WTC11 (cell line): Measurements from ENCODE around the gene MID1IP1.

ENCODE experiments used
- CTCF ChIP-seq: fragments of 200-600 bp; IDR thresholded peaks from 2 replicates; pipeline ENCODE4 v1.8.0; 2022; ENCODE audit warnings: antibody characterized with exemption
- E2F1 ChIP-seq: sonication (generic); formaldehyde crosslinking; IDR thresholded peaks from 2 replicates; pipeline ENCODE4 v1.8.0; 2022; ENCODE audit warnings: mild to moderate bottlenecking, missing genetic modification reagents
- USF1 ChIP-seq: sonication (generic); formaldehyde crosslinking; IDR thresholded peaks from 2 replicates; pipeline ENCODE4 v1.8.0; 2022; ENCODE audit warnings: mild to moderate bottlenecking, missing genetic modification reagents
- ZNF416 ChIP-seq: fragments of 250-450 bp; sonication (Bioruptor Pico); IDR thresholded peaks from 2 replicates; pipeline ENCODE4 v1.9.0; 2021; ENCODE audit warnings: mild to moderate bottlenecking, inconsistent platforms

GRCh38 chrX:38817004-38817703, 15.9 kb downstream of the MID1IP1 start:
- no peak for TF ChIP-seq CTCF
- TF ChIP-seq USF1 (CRISPR knock-in tag): no peak
- no peak for TF ChIP-seq E2F1 (CRISPR knock-in tag)
- TF ChIP-seq ZNF416: no peak
